Endothelial cell of umbilical vein (primary cell): ENCODE data around the gene SSX2IP. TPM values are rescaled to one million over a fixed set of nuclear protein-coding genes. Genes with fewer than 3 reads are reported as not detected.

Experiments used
- BruUV-seq: library from RNA; stranded (reverse); fragments of 400-500 nt; replicated peaks from 2 replicates; lab custom pipeline; 2021; lab: Mats Ljungman, UMichigan
- CTCF ChIA-PET: fragments of 300-600, 350-600 bp; sonication (Branson Sonifier 250); formaldehyde crosslinking; loops from one replicate; lab custom pipeline; 2021; ENCODE audit warnings: antibody characterized with exemption, inconsistent platforms; lab: Charles Lee
- POLR2A ChIA-PET: fragments of 300-600, 350-600 bp; sonication (Branson Sonifier 250); formaldehyde crosslinking; loops from one replicate; lab custom pipeline; 2021; ENCODE audit warnings: antibody characterized with exemption, inconsistent platforms; lab: Charles Lee
- DNase-seq: peaks from one replicate; pipeline ENCODE4 v3.0.0-alpha.2; 2011; ENCODE audit warnings: low read depth, low spot score
- FAIRE-seq: peaks from 2 replicates; lab custom pipeline; 2011; peaks lifted over from hg19 to GRCh38; lab: Jason Lieb, UNC
- H2AFZ ChIP-seq: 2 replicates; pipeline ENCODE4 v1.6.0; 2012; ENCODE audit warnings: low read depth, low read length, control low read depth, inconsistent platforms
- H3K27ac ChIP-seq: 2 replicates; pipeline ENCODE4 v1.5.1; 2011; ENCODE audit warnings: low read depth, mild to moderate bottlenecking, control low read depth, low read length, moderate library complexity; ENCODE audit not compliant: insufficient read depth
- H3K27me3 ChIP-seq, 2 experiments: 2 replicates each; pipeline versions ENCODE4 v1.6.0 to v1.6.1; 2011; ENCODE audit warnings: low read length in 2 of 2, mixed read lengths in 1 of 2; ENCODE audit not compliant: control insufficient read depth in 2 of 2, insufficient read depth in 2 of 2
- H3K36me3 ChIP-seq, 2 experiments: 2 replicates in 1 of 2; 3 replicates in 1 of 2; pipeline ENCODE4 v1.5.1; 2011; ENCODE audit warnings: low read length in 2 of 2, mild to moderate bottlenecking in 1 of 2, moderate library complexity in 1 of 2; ENCODE audit not compliant: control insufficient read depth in 2 of 2, insufficient read depth in 2 of 2; ENCODE audit errors: extremely low read depth in 1 of 2
- H3K4me1 ChIP-seq: 3 replicates; pipeline ENCODE4 v1.5.1; 2011; ENCODE audit warnings: mild to moderate bottlenecking, low read length; ENCODE audit not compliant: control insufficient read depth, insufficient read depth; ENCODE audit errors: extremely low read depth
- H3K4me2 ChIP-seq: 2 replicates; pipeline ENCODE4 v1.6.1; 2011; ENCODE audit warnings: low read length, control low read depth, mixed read lengths; ENCODE audit not compliant: insufficient read depth
- H3K4me3 ChIP-seq, 3 experiments: fragments of 200-600 bp in 1 of 3; sonication (generic), shearing (Covaris generic) in 1 of 3; replicated peaks in 1 of 3; 2 replicates each; pipeline ENCODE4 v1.5.1; 2011 to 2016; ENCODE audit warnings: control low read depth in 3 of 3, low read length in 3 of 3, mild to moderate bottlenecking in 2 of 3, inconsistent platforms in 1 of 3, low read depth in 1 of 3, moderate library complexity in 1 of 3; ENCODE audit not compliant: insufficient read depth in 1 of 3
- H3K79me2 ChIP-seq: 2 replicates; pipeline ENCODE4 v1.6.0; 2012; ENCODE audit warnings: low read length, inconsistent platforms; ENCODE audit not compliant: control insufficient read depth, insufficient read depth
- H3K9ac ChIP-seq: replicated peaks from 2 replicates; pipeline ENCODE3; 2011; ENCODE audit warnings: low read length, control low read depth; ENCODE audit not compliant: insufficient read depth; ENCODE audit errors: extremely low read depth
- H3K9me1 ChIP-seq: replicated peaks from 3 replicates; pipeline ENCODE4 v1.6.0; 2011; ENCODE audit warnings: mild to moderate bottlenecking, low read length; ENCODE audit not compliant: control insufficient read depth, insufficient read depth; ENCODE audit errors: extremely low read depth
- H3K9me3 ChIP-seq: replicated peaks from 2 replicates; pipeline ENCODE4 v1.5.1; 2012; ENCODE audit warnings: low read length, inconsistent platforms; ENCODE audit not compliant: control insufficient read depth, insufficient read depth
- H4K20me1 ChIP-seq: replicated peaks from 2 replicates; pipeline ENCODE3; 2011; ENCODE audit warnings: mild to moderate bottlenecking, low read length; ENCODE audit not compliant: control insufficient read depth, insufficient read depth; ENCODE audit errors: extremely low read depth
- EZH2 ChIP-seq: IDR thresholded peaks from 2 replicates; pipeline ENCODE4 v1.6.1; 2012; ENCODE audit warnings: borderline replicate concordance, low read depth, mild to moderate bottlenecking, moderate library complexity, low read length, inconsistent platforms; ENCODE audit not compliant: severe bottlenecking
- FOS ChIP-seq: IDR thresholded peaks from 2 replicates; pipeline ENCODE4 v1.6.1; 2011; ENCODE audit warnings: mild to moderate bottlenecking, low read length, moderate library complexity, borderline replicate concordance; ENCODE audit not compliant: insufficient read depth
- GATA2 ChIP-seq: IDR thresholded peaks from 2 replicates; pipeline ENCODE4 v1.7.0; 2011; ENCODE audit warnings: low read depth, mild to moderate bottlenecking, moderate library complexity, mixed read lengths, low read length; ENCODE audit not compliant: insufficient read length, insufficient read depth
- JUN ChIP-seq: IDR thresholded peaks from 2 replicates; pipeline ENCODE4 v1.6.1; 2011; ENCODE audit warnings: borderline replicate concordance, low read depth; ENCODE audit not compliant: insufficient read length, insufficient read depth
- MYC ChIP-seq: IDR thresholded peaks from one replicate; pipeline ENCODE4 v1.6.1; 2011; ENCODE audit warnings: mild to moderate bottlenecking, low read depth, low read length
- POLR2A ChIP-seq: IDR thresholded peaks from 2 replicates; pipeline ENCODE4 v1.6.1; 2012; ENCODE audit warnings: low read depth, mild to moderate bottlenecking, control low read depth, low read length
- POLR2AphosphoS5 ChIP-seq: IDR thresholded peaks from 2 replicates; pipeline ENCODE4 v1.6.1; 2012; ENCODE audit warnings: low read depth, mild to moderate bottlenecking, control low read depth, low read length, moderate library complexity; ENCODE audit not compliant: insufficient read depth
- dilution Hi-C: fragments of 300-500 bp; cut with MboI; formaldehyde crosslinking; loops from one replicate; pipeline ENCODE4 v1.15.0; 2019; ENCODE audit warnings: low sequenced_read_pairs; ENCODE audit not compliant: extremely low pct_ligation_motif_present
- intact Hi-C: fragments of 100-400 bp; cut with micrococcal nuclease; formaldehyde crosslinking; loops from one replicate; pipeline ENCODE4 v1.10.0; 2022
- polyA plus RNA-seq, 4 experiments: library from polyadenylated mRNA; depleted of rRNA in 3 of 4; stranded (reverse) in 3 of 4; unstranded in 1 of 4; fragments of >200 nt; gene quantifications; 2 replicates each; pipeline versions ENCODE4 v1.2.1 to v1.2.3, GENCODE V29; 2011 to 2012; ENCODE audit warnings: missing spikeins in 1 of 4
- total RNA-seq: library from RNA; stranded (reverse); gene quantifications from 2 replicates; pipeline ENCODE4 v1.2.3, GENCODE V29; 2021
- TF ChIP-seq, protein P1 (sequence below): IDR thresholded peaks from 2 replicates; pipeline ENCODE4 v1.6.1; 2011; ENCODE audit not compliant: insufficient read depth, insufficient read length
- TF ChIP-seq, protein P2 (sequence below), 2 donors: IDR thresholded peaks; 1 replicate in 1 of 2; 2 replicates in 1 of 2; pipeline ENCODE4 v1.5.1; 2011; ENCODE audit warnings: low read length in 2 of 2, mild to moderate bottlenecking in 2 of 2, moderate library complexity in 2 of 2, control low read depth in 1 of 2, inconsistent platforms in 1 of 2, low read depth in 1 of 2; ENCODE audit not compliant: insufficient read depth in 1 of 2; ENCODE audit errors: extremely low read depth in 1 of 2

Gene SSX2IP
- total and polyA plus RNA-seq, 2 donors (not counting 3 experiments of a cell fraction or from before 2014, with no cell fraction given), result 0.77 to 8.4 TPM

DNA sequence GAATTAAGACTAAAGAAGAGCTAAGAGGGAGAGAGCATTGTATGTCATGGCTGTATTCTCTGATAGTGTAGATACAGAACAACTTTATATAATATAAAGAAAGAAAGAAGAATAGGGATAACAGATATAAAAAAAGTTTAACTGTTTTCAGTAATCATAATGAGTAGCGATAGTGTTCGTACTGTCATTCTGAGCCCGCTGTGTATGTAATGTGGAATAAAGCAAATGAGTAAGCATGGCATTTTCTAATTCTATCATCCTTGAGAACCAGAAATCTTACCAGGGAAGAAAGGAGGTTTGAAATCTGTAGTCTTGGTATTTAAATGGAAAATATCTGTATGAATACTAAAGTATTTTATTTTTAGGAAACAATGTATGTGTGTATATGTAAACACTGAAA, 46.7 kb upstream of the SSX2IP start:
- Histone ChIP-seq H3K36me3 (no peaks in the 10 kb centered on the region), H3K9me1 (no peaks in the 10 kb centered on the region), H3K79me2 (no peaks in the 10 kb centered on the region), H3K9me3 (no peaks in the 10 kb centered on the region), H2AFZ (no peak overlapping the region), H3K4me3 (no peak overlapping the region), H3K4me2 (no peak overlapping the region), H3K27ac (no peak overlapping the region), H3K27me3 (peaks cover 2 to 14% of the 10 kb centered on the region in 2 experiments), H4K20me1 (no peaks in the 10 kb centered on the region), H3K9ac (no peak overlapping the region), H3K4me1 (no peaks in the 10 kb centered on the region)
- FAIRE-seq (no peak), DNase-seq (no peak)
- ChIA-PET POLR2A (no interaction called here), CTCF (interaction anchor here (3.2 kb wide), 1 partner anchor 12 kb away, joined by 13 read pairs; no protein-coding TSS in a partner anchor)
- intact Hi-C loops, result no loop called here
- BruUV-seq, result no TSS peak
- TF ChIP-seq EZH2, result no peak
- TF ChIP-seq MYC, result no peak
- TF ChIP-seq, protein P1, sequence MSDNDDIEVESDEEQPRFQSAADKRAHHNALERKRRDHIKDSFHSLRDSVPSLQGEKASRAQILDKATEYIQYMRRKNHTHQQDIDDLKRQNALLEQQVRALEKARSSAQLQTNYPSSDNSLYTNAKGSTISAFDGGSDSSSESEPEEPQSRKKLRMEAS, result no peak
- TF ChIP-seq, protein P2, sequence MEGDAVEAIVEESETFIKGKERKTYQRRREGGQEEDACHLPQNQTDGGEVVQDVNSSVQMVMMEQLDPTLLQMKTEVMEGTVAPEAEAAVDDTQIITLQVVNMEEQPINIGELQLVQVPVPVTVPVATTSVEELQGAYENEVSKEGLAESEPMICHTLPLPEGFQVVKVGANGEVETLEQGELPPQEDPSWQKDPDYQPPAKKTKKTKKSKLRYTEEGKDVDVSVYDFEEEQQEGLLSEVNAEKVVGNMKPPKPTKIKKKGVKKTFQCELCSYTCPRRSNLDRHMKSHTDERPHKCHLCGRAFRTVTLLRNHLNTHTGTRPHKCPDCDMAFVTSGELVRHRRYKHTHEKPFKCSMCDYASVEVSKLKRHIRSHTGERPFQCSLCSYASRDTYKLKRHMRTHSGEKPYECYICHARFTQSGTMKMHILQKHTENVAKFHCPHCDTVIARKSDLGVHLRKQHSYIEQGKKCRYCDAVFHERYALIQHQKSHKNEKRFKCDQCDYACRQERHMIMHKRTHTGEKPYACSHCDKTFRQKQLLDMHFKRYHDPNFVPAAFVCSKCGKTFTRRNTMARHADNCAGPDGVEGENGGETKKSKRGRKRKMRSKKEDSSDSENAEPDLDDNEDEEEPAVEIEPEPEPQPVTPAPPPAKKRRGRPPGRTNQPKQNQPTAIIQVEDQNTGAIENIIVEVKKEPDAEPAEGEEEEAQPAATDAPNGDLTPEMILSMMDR (IDR thresholded peaks at IDR 0.05; ENCODE audit: extremely low read depth in 1 of 2, insufficient read depth in 1 of 2, low read depth in 1 of 2, low read length in 2 of 2), result no peak
- TF ChIP-seq POLR2A, result no peak
- TF ChIP-seq JUN, result no peak
- TF ChIP-seq POLR2AphosphoS5, result no peak
- TF ChIP-seq FOS, result no peak
- no peak for TF ChIP-seq GATA2
- dilution Hi-C loops, result no loop called here
